GM12878 (cell line): ENCODE measurements around the gene UTP14A. TPM values are rescaled to one million over a fixed set of nuclear protein-coding genes. Genes with fewer than 3 reads are reported as not detected.

ENCODE experiments used
- ATAC-seq: fragments of 200-7000 bp; cut with Tn5 transposase; 3 replicates; pipeline ENCODE4 v1.9.1; 2020; ENCODE audit warnings: mild to moderate bottlenecking, moderate library complexity
- BruUV-seq: library from RNA; stranded (reverse); fragments of 400-500 nt; replicated peaks from 2 replicates; lab custom pipeline; 2021; lab: Mats Ljungman, UMichigan
- CTCF ChIA-PET: fragments of 300-600 bp; sonication (Branson Sonifier 250); formaldehyde crosslinking; extraction: SDS; loops from one replicate; lab custom pipeline; 2021; ENCODE audit warnings: inconsistent platforms; lab: Yijun Ruan, JAX
- POLR2A ChIA-PET: fragments of 350-600 bp; formaldehyde crosslinking; extraction: SDS; loops from one replicate; lab custom pipeline; 2021; ENCODE audit warnings: inconsistent platforms; lab: Charles Lee
- RAD21 ChIA-PET: fragments of 300-600 bp; sonication (Branson Sonifier 250); formaldehyde crosslinking; loops from one replicate; lab custom pipeline; 2023; ENCODE audit warnings: antibody characterized with exemption; ENCODE audit not compliant: unreplicated experiment; lab: Charles Lee
- SMC1A ChIA-PET: fragments of 300-600 bp; sonication (Branson Sonifier 250); formaldehyde crosslinking; loops from one replicate; lab custom pipeline; 2023; ENCODE audit not compliant: unreplicated experiment, uncharacterized antibody; lab: Charles Lee
- DNase-seq: peaks from one replicate; pipeline ENCODE4 v3.0.0-alpha.2; 2011; ENCODE audit warnings: low read depth, low spot score
- FAIRE-seq: peaks from 3 replicates; lab custom pipeline; 2011; peaks lifted over from hg19 to GRCh38; lab: Jason Lieb, UNC
- H2AFZ ChIP-seq: 2 replicates; pipeline ENCODE4 v1.6.0; 2011; ENCODE audit warnings: low read depth, low read length, control low read depth; ENCODE audit not compliant: control insufficient read depth
- H3K27ac ChIP-seq: 2 replicates; pipeline ENCODE4 v1.5.1; 2011; ENCODE audit warnings: control low read depth; ENCODE audit not compliant: control insufficient read depth, insufficient read depth
- H3K27me3 ChIP-seq, 2 experiments: replicated peaks in 1 of 2; 2 replicates each; pipeline versions ENCODE4 v1.6.0 to v1.6.1; 2011; ENCODE audit warnings: low read length in 1 of 2; ENCODE audit not compliant: control insufficient read depth in 2 of 2, insufficient read depth in 2 of 2
- H3K36me3 ChIP-seq, 2 experiments: 2 replicates each; pipeline ENCODE4 v1.5.1; 2011; ENCODE audit warnings: low read length in 1 of 2; ENCODE audit not compliant: control insufficient read depth in 2 of 2, insufficient read depth in 2 of 2
- H3K4me1 ChIP-seq: 2 replicates; pipeline ENCODE4 v1.6.1; 2011; ENCODE audit warnings: mild to moderate bottlenecking, low read length, moderate library complexity, mixed read lengths; ENCODE audit not compliant: control insufficient read depth, insufficient read depth
- H3K4me2 ChIP-seq: 2 replicates; pipeline ENCODE4 v1.6.0; 2011; ENCODE audit warnings: control low read depth; ENCODE audit not compliant: control insufficient read depth, insufficient read depth
- H3K4me3 ChIP-seq: fragments of 200-600 bp; sonication (generic); 2 replicates; pipeline ENCODE4 v1.5.1; 2016
- H3K79me2 ChIP-seq: 2 replicates; pipeline ENCODE4 v1.6.0; 2011; ENCODE audit warnings: low read length; ENCODE audit not compliant: control insufficient read depth, insufficient read depth
- H3K9ac ChIP-seq: 2 replicates; pipeline ENCODE4 v1.8.0; 2011; ENCODE audit warnings: low read length, control low read depth, mixed read lengths; ENCODE audit not compliant: control insufficient read depth, insufficient read depth
- H3K9me3 ChIP-seq: replicated peaks from 3 replicates; pipeline ENCODE4 v1.5.1; 2011; ENCODE audit warnings: mild to moderate bottlenecking, low read length; ENCODE audit not compliant: control insufficient read depth, insufficient read depth
- H4K20me1 ChIP-seq: 2 replicates; pipeline ENCODE4 v1.6.0; 2011; ENCODE audit not compliant: control insufficient read depth, insufficient read depth
- BRCA1 ChIP-seq: IDR thresholded peaks from 2 replicates; pipeline ENCODE4 v1.6.1; 2011; ENCODE audit warnings: low read depth, low read length, improper control_type of control experiment
- CTCF ChIP-seq, 3 experiments: IDR thresholded peaks in 2 of 3; conservative IDR thresholded peaks in 1 of 3; 2 replicates each; pipeline ENCODE4 v1.5.1; 2011; ENCODE audit warnings: low read depth in 3 of 3, low read length in 3 of 3, mild to moderate bottlenecking in 3 of 3, control low read depth in 2 of 3, moderate library complexity in 2 of 3, inconsistent platforms in 1 of 3, mixed read lengths in 1 of 3; ENCODE audit not compliant: control insufficient read depth in 2 of 3, insufficient read depth in 1 of 3; ENCODE audit errors: extremely low read depth in 1 of 3
- ELK1 ChIP-seq: IDR thresholded peaks from 2 replicates; pipeline ENCODE4 v1.6.1; 2012; ENCODE audit warnings: low read depth, low read length, improper control_type of control experiment
- RELA ChIP-seq: fragments of 450-650 bp; IDR thresholded peaks from 2 replicates; pipeline ENCODE4 v1.8.0; 2014; ENCODE audit warnings: borderline replicate concordance; ENCODE audit not compliant: partially characterized antibody
- SREBF1 ChIP-seq: IDR thresholded peaks from 2 replicates; pipeline ENCODE4 v1.6.1; 2012; ENCODE audit warnings: mild to moderate bottlenecking, low read length
- SREBF2 ChIP-seq: IDR thresholded peaks from 2 replicates; pipeline ENCODE4 v1.6.1; 2012; ENCODE audit warnings: mild to moderate bottlenecking, low read length
- SRF ChIP-seq, 2 experiments: IDR thresholded peaks; 2 replicates each; pipeline ENCODE4 v1.6.1; 2011; ENCODE audit warnings: low read depth in 2 of 2, low read length in 2 of 2, mild to moderate bottlenecking in 1 of 2, moderate library complexity in 1 of 2
- STAT3 ChIP-seq: IDR thresholded peaks from 2 replicates; pipeline ENCODE4 v1.6.1; 2011; ENCODE audit warnings: low read depth, low read length, improper control_type of control experiment
- TARDBP ChIP-seq: IDR thresholded peaks from 2 replicates; pipeline ENCODE4 v1.6.1; 2016; ENCODE audit warnings: borderline replicate concordance
- YY1 ChIP-seq: IDR thresholded peaks from 2 replicates; pipeline ENCODE4 v1.6.1; 2011; ENCODE audit warnings: low read depth, mild to moderate bottlenecking, low read length
- WGBS: methylation state at CpG from one replicate; pipeline ENCODE4 v1.1.6; 2016; ENCODE audit warnings: low lambda C conversion rate; ENCODE audit not compliant: insufficient replicate concordance, insufficient coverage; ENCODE audit errors: missing lambda C conversion rate; 5-methylcytosine and 5-hydroxymethylcytosine counted together
- in situ Hi-C: fragments of 300-500 bp; cut with MboI; formaldehyde crosslinking; loops from 9 replicates; pipeline ENCODE4 v1.14.3; 2018; ENCODE audit warnings: mixed read lengths
- intact Hi-C: fragments of 100-400 bp; cut with micrococcal nuclease; formaldehyde crosslinking; loops from one replicate; pipeline ENCODE4 v1.14.2; 2022; ENCODE audit not compliant: unreplicated experiment
- polyA plus RNA-seq, 11 experiments: library from polyadenylated mRNA; depleted of rRNA in 4 of 11; unstranded in 6 of 11; stranded (reverse) in 5 of 11; fragments of >200 nt; fragmentation: Nextera tagmentation in 4 of 11; fragmentation: Illumina TruSeq in 1 of 11; extraction: Ambion mirVana in 4 of 11; extraction: Trizol in 1 of 11; gene quantifications; 1 replicate in 1 of 11; 2 replicates in 10 of 11; pipeline versions ENCODE4 v1.2.1 to v1.2.3, GENCODE V29; 2011 to 2016; ENCODE audit warnings: inconsistent platforms in 2 of 11, missing spikeins in 2 of 11, low read depth in 1 of 11
- total RNA-seq, 4 experiments: library from RNA; depleted of rRNA in 3 of 4; stranded (reverse); fragments of >200 nt in 3 of 4; fragmentation: Illumina TruSeq in 1 of 4; extraction: Trizol in 1 of 4; gene quantifications; 2 replicates each; pipeline versions ENCODE4 v1.2.1 to v1.2.3, GENCODE V29; 2013 to 2021
- TF ChIP-seq, protein P1 (sequence below): fragments of 450-650 bp; IDR thresholded peaks from 2 replicates; pipeline ENCODE4 v1.6.1; 2017; ENCODE audit warnings: low read depth, mild to moderate bottlenecking, moderate library complexity
- TF ChIP-seq, protein P2 (sequence below): fragments of 450-650 bp; IDR thresholded peaks from 2 replicates; pipeline ENCODE4 v1.6.1; 2017; ENCODE audit warnings: mild to moderate bottlenecking, moderate library complexity
- TF ChIP-seq, protein P3 (sequence below): fragments of 450-650 bp; IDR thresholded peaks from 2 replicates; pipeline ENCODE4 v1.6.1; 2017; ENCODE audit warnings: mild to moderate bottlenecking, low read depth, inconsistent platforms; ENCODE audit not compliant: poor library complexity, severe bottlenecking

The UTP14A gene
- total and polyA plus RNA-seq, 10 of the 15 experiments (the other 5 are each of a cell fraction or from before 2014, with no cell fraction given), result 16.9 to 49.8 (median 31.4) TPM

DNA sequence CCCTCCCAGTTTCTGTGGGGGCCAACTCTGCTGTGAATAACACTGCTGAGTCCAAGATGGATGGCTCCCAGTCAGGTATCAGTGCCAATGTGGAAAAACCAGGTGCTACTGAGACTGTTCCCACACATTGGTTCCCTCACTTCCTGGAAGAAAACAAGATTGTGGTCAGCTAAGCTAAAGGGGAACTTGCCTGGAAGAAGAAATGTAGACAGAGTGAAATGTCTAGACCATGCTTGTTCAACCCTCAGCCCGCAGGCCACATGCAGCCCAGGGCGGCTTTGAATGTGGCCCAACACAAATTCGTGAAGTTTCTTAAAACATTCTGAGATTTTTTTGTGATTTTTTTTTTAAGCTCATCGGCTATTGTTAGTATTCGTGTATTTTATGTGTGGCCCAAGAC, 28.6 kb upstream of the UTP14A start:
- TF ChIP-seq YY1, result no peak
- TF ChIP-seq ELK1, result no peak
- no peak for TF ChIP-seq SREBF2
- TF ChIP-seq RELA, result no peak
- no peak for TF ChIP-seq SRF (IDR thresholded peaks at IDR 0.05; ENCODE audit: low read depth in 2 of 2, low read length in 2 of 2)
- no peak for TF ChIP-seq SREBF1
- TF ChIP-seq, protein P1, sequence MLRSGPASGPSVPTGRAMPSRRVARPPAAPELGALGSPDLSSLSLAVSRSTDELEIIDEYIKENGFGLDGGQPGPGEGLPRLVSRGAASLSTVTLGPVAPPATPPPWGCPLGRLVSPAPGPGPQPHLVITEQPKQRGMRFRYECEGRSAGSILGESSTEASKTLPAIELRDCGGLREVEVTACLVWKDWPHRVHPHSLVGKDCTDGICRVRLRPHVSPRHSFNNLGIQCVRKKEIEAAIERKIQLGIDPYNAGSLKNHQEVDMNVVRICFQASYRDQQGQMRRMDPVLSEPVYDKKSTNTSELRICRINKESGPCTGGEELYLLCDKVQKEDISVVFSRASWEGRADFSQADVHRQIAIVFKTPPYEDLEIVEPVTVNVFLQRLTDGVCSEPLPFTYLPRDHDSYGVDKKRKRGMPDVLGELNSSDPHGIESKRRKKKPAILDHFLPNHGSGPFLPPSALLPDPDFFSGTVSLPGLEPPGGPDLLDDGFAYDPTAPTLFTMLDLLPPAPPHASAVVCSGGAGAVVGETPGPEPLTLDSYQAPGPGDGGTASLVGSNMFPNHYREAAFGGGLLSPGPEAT, result no peak
- no peak for TF ChIP-seq CTCF (IDR thresholded peaks at IDR 0.05 in 2 of 3, conservative IDR thresholded peaks at IDR 0.05 in 1 of 3; ENCODE audit: control insufficient read depth in 2 of 3, extremely low read depth in 1 of 3, insufficient read depth in 1 of 3, low read depth in 3 of 3, low read length in 3 of 3)
- TF ChIP-seq STAT3, result no peak
- TF ChIP-seq, protein P2, sequence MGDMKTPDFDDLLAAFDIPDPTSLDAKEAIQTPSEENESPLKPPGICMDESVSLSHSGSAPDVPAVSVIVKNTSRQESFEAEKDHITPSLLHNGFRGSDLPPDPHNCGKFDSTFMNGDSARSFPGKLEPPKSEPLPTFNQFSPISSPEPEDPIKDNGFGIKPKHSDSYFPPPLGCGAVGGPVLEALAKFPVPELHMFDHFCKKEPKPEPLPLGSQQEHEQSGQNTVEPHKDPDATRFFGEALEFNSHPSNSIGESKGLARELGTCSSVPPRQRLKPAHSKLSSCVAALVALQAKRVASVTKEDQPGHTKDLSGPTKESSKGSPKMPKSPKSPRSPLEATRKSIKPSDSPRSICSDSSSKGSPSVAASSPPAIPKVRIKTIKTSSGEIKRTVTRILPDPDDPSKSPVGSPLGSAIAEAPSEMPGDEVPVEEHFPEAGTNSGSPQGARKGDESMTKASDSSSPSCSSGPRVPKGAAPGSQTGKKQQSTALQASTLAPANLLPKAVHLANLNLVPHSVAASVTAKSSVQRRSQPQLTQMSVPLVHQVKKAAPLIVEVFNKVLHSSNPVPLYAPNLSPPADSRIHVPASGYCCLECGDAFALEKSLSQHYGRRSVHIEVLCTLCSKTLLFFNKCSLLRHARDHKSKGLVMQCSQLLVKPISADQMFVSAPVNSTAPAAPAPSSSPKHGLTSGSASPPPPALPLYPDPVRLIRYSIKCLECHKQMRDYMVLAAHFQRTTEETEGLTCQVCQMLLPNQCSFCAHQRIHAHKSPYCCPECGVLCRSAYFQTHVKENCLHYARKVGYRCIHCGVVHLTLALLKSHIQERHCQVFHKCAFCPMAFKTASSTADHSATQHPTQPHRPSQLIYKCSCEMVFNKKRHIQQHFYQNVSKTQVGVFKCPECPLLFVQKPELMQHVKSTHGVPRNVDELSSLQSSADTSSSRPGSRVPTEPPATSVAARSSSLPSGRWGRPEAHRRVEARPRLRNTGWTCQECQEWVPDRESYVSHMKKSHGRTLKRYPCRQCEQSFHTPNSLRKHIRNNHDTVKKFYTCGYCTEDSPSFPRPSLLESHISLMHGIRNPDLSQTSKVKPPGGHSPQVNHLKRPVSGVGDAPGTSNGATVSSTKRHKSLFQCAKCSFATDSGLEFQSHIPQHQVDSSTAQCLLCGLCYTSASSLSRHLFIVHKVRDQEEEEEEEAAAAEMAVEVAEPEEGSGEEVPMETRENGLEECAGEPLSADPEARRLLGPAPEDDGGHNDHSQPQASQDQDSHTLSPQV, result no peak
- no peak for TF ChIP-seq BRCA1
- TF ChIP-seq, protein P3, sequence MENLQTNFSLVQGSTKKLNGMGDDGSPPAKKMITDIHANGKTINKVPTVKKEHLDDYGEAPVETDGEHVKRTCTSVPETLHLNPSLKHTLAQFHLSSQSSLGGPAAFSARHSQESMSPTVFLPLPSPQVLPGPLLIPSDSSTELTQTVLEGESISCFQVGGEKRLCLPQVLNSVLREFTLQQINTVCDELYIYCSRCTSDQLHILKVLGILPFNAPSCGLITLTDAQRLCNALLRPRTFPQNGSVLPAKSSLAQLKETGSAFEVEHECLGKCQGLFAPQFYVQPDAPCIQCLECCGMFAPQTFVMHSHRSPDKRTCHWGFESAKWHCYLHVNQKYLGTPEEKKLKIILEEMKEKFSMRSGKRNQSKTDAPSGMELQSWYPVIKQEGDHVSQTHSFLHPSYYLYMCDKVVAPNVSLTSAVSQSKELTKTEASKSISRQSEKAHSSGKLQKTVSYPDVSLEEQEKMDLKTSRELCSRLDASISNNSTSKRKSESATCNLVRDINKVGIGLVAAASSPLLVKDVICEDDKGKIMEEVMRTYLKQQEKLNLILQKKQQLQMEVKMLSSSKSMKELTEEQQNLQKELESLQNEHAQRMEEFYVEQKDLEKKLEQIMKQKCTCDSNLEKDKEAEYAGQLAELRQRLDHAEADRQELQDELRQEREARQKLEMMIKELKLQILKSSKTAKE, result no peak
- TF ChIP-seq TARDBP, result no peak
- Histone ChIP-seq H3K79me2 (no peaks in the 10 kb centered on the region), H3K9ac (no peak overlapping the region), H4K20me1 (no peaks in the 10 kb centered on the region), H3K4me1 (no peaks in the 10 kb centered on the region), H3K4me3 (no peak overlapping the region), H3K27me3 (no peaks in the 10 kb centered on the region), H3K4me2 (no peak overlapping the region), H3K9me3 (no peaks in the 10 kb centered on the region), H3K27ac (no peak overlapping the region), H3K36me3 (no peaks in the 10 kb centered on the region), H2AFZ (no peak overlapping the region)
- CTCF ChIA-PET, result interaction anchor here (0.6 to 1.2 kb wide), 2 partner anchors 148 to 273 kb away, joined by 3 read pairs; no protein-coding TSS in a partner anchor
- DNase-seq (no peak), ATAC-seq (no peak), FAIRE-seq (no peak)
- SMC1A ChIA-PET, result no interaction called here
- WGBS, result 40% methylated on average over 5 of the region's 5 CpGs
- in situ Hi-C loops (no loop called here), intact Hi-C loops (no loop called here)
- POLR2A ChIA-PET, result no interaction called here
- RAD21 ChIA-PET, result no interaction called here
- BruUV-seq, result no TSS peak
